Right ventricle myocardium inferior (tissue), 1 donor: ENCODE results near the gene EXOC4. TPM values are rescaled to one million over a fixed set of nuclear protein-coding genes. Genes with fewer than 3 reads are reported as not detected.
"Not testable (repeated sequence)": the region's sequence is repeated elsewhere in the genome, so short reads cannot be mapped to it uniquely, and the experiment has no call there.

Experiments
- ATAC-seq: fragments of 200-7000 bp; cut with Tn5 transposase; one replicate; pipeline ENCODE4 v1.9.1; 2020; ENCODE audit warnings: mild to moderate bottlenecking, moderate library complexity
- DNase-seq: peaks from one replicate; pipeline ENCODE4 v3.0.0; 2021; ENCODE audit errors: missing footprints
- intact Hi-C: fragments of 100-400 bp; cut with DNase I; formaldehyde crosslinking; loops from one replicate; pipeline ENCODE4 v1.11.0; 2022
- total RNA-seq: library from RNA; stranded (reverse); fragmentation: NEBNext Ultra II Directional; extraction: Animal tissue kit (Norgen Biotek cat#: 25700); gene quantifications from one replicate; pipeline ENCODE4 v1.2.1, GENCODE V29; 2021
- donor health status: DM: no; HTN: yes; CAD: no; lungs with severe emphysema.

EXOC4 gene
- total RNA-seq, 1 donor from 2014 or later = 36.8 TPM

DNA sequence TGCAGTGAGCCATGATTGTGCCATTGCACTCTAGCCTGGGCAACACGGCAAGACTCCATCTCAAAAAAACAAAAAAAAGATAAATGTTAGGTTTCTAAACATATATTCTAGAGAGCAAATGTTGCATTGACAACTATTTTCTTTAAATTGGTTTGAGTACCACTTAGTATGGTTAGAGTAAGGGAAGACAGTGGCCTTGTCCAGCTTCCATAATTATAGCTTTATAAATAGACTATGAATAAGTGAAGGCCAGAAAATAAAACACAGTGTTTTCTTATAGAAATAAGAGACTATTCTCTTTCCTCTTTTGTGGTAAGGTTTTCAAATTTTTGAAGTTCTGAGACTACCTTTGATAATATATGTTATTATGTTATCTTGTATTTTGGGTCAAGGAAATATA is 50.5 kb downstream of the EXOC4 start:
- ATAC-seq (no peak), DNase-seq (no peak)
- intact Hi-C loops = no loop called here

DNA sequence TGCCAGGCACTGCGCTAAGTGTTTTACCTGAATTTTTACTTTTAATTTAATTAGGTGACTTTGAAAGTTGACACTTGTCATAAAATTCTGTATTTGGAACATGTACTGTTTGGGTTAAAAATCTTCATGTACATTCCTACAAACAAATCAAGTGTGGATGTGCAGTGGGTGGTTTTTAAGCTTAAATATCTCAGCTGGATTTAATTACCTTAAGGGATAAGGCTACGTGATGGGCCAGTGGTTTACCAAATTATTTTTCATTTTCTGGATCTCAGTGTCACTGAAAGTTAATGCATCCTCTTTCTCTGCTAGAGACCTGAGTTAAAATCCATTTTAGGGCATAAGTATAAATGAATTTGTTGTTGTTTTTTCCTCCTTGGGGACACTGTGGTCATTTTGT is 51.1 kb downstream of the EXOC4 start:
- intact Hi-C loops = no loop called here
- DNase-seq = no peak
- no peak for ATAC-seq

DNA sequence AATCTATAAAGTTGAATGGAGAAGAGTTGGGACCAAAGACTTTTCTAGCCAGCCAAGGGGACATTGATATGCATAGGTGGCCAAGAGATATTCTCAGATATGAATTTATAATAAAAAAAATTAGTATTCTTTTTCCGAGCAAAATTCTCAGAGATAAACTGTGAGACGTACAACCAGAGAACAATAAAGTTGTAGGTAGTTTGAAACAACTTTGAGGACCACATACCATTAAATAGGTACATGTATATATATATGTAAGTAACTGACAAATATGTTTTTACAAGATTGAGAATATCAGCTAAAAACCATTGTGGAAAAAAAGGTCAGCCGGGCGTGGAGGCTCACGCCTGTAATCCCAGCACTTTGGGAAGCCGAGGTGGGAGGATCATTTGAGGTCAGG is 56.5 kb downstream of the EXOC4 start:
- intact Hi-C loops = no loop called here

DNA sequence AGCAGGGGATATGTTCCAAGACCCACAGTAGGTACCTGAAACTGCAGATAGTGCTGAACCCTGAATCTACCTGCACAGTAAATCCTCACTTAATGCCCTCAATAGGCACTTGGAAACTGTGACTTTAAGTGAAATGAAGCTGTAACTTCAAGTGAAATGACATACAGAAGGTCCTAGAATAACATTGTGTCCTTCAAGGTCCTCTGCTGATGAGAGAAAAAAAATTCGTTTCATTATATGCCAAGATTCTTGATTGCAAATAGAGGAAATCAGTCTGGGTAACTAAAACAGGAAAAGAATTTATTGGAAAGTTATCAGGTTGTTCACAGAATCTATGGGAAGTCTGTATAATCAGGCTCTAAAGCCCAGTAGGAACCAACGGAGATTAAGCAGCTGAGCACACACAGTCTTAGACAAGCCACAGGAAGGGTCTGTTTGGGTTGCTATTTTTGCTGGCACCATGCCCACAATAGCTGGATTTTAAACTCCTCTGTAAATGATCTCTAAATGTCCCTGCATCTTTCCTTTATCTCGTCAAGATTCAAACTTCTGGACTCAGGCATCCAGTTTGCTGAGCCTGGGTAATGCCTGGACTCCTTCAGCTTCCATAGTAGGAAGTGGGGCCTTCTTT is 57.5 kb downstream of the EXOC4 start:
- intact Hi-C loops = no loop called here
- ATAC-seq = no peak
- no peak for DNase-seq

More for the DNA sequence above, 56.5 kb downstream of the EXOC4 start:
- DNase-seq = no peak
- ATAC-seq = no peak

DNA sequence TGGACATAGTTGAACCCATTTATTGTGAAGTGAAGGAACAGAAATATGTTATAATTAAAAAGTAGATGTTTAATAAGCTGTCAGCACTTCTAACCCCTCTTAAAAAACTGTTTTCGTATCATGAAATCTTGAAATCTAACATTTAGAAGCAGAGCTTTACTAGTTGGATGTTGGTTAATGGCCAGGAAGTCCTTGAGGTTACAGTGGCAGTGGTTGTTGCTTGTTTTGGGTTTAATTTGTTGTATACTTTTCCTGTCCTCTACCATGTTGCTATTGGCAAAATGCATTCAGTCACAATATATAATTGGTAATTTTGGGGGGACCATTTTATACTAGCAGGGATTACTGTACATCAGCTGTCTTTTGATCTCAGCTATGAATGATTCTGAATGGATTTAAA is 60.7 kb downstream of the EXOC4 start:
- intact Hi-C loops = no loop called here
- DNase-seq (no peak), ATAC-seq (no peak)

DNA sequence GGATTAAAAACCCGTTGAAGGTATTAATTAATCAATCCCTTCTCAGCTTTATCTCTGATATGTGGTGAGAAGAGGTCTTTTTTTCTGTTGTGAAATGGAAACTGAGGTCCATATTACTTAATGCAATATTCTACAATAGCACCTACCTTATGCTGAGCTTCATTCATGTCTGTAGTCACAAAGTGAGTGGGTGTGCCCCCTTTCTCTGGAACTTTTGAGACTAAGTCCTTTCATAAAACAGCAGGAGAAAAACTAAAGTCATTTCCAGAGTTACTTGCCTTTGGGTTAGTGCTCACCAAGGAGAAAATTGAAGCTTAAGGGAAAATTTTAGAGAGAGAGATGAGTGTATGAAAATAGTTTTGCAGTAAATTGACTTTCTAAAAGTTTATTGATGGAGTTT is 61.2 kb downstream of the EXOC4 start:
- DNase-seq (no peak), ATAC-seq (no peak)
- intact Hi-C loops = no loop called here

DNA sequence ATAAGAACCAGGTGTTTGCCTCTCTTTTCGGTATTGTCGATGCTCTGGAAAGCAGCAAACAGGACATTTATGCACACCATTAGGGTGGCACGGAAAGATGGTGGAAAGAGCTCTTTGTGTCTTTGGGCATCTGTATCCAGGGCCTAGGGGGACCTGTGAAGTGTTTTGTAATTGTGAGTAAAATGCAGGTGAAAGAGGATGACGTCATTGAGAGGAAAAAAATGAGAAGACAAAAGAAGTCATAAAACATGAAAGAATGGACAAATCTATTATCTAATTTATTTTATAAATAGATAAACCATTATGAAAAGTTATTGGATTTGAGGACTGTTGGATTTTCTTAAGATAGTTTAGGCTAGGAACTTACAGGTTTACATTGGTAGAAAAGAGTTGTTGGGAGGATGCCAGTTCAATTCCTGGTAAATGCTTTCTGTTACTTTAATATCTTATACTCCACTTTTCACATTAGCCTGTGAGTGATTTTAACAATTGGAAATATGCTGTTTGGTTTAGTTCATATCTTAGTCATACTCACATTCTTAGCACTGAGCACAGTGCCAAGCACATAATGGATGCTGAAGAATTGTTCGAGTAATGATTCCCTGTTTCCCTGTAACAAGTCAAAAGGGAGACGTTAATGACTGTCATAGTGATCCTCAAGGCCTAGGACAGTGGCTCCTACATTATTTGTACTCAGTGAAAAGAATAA is 62.6 kb downstream of the EXOC4 start:
- DNase-seq (no peak), ATAC-seq (no peak)
- intact Hi-C loops = no loop called here

DNA sequence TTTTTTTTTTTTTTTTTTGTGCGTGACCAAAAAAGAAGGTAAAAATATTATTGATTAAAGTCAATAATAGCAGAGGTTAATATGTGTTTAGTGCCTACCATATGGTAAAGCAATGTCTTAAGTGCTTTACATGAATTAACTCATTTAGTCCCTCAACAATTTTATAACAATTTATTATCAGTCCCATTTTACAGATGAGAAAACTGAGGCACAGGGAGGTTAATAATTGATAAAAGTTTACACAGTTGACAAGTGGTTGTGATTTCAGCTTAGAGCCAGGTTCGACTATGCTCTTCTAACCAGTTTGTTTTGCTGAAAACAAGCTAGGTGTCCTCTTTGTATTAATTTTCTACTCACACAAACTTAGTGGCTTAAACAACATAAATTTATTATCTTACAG is 67.0 kb downstream of the EXOC4 start:
- DNase-seq (no peak), ATAC-seq (no peak)

DNA sequence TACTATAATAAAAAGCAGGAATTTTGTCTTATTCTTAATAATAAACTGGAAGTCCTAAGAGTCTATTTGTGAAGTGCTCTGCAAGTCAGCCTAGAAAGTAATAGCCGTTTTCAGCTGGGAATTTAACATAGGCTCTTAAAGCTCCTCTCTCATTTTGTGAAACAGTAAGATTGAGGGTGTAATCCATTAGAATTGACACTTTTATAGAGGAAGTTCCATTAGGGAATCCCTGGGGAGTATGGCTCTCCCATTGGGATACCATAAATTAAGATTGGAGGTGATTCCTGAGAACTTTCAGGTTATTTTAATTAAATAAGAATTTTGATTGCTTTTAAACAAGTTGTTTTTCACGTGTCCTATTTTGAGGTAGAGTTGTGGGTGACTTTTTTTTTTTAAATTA is 68.0 kb downstream of the EXOC4 start:
- DNase-seq (no peak), ATAC-seq (no peak)
- intact Hi-C loops = no loop called here

More for the DNA sequence above, 67.0 kb downstream of the EXOC4 start:
- intact Hi-C loops = no loop called here

DNA sequence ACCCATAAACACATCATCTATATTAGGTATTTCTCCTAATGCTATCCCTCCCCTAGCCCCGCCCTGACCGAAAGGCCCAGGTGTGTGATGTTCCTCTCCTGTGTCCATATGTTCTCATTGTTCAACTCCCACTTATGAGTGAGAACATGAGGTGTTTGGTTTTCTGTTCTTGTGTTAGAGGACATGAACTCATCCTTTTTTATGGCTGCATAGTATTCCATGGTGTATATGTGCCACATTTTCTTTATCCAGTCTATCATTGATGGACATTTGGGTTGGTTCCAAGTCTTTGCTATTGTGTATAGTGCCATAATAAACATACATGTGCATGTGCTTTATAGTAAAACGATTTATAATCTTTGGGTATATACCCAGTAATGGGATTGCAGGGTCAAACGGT is 68.5 kb downstream of the EXOC4 start:
- ATAC-seq, intact Hi-C loops, DNase-seq: not testable (repeated sequence)

DNA sequence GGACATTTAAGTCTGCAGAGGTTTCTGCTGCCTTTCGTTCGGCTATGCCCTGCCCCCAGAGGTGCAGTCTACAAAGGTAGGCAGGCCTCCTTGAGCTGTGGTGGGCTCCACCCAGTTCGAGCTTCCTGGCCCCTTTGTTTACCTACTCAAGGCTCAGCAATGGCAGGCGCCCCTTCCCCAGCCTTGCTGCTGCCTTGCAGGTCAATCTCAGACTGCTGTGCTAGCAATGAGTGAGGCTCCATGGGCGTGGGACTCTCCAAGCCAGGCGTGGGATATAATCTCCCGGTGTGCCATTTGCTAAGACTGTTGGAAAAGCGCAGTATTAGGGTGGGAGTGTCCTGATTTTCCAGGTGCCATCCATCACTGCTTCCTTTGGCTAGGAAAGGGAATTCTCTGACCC is 73.9 kb downstream of the EXOC4 start:
- ATAC-seq, DNase-seq, intact Hi-C loops: not testable (repeated sequence)

DNA sequence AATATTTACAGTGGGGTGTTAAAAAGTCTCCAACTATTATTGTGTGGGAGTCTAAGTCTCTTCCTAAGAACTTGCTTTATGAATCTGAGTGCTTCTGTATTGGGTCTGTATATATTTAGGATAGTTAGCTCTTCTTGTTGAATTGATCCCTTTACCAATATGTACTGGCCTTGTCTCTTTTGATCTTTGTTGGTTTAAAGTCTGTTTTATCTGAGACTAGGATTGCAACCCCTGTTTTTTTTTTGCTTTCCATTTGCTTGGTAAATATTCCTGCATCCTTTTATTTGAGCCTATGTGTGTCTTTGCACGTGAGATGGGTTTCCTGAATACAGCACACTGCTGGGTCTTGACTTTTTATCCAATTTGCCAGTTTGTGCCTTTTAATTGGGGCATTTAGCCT is 75.1 kb downstream of the EXOC4 start:
- ATAC-seq, intact Hi-C loops: not testable (repeated sequence)

DNA sequence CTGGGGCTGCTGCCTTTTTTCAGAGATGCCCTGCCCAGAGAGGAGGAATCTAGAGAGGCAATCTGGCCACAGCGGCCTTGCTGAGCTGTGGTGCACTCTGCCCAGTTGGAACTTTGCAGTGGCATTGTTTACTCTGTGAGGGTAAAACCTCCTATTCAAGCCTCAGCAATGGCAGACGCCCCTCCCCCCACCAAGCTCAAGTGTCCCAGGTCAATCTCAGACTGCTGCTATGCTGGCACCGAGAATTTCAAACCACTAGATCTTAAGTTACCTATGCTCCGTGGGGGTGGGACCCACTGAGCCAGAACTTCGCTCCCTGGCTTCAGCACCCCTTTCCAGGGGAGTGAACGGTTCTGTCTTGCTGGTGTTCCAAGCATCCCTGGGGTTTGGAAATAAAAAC is 77.2 kb downstream of the EXOC4 start:
- no peak for ATAC-seq
- intact Hi-C loops = no loop called here

More for the DNA sequence above, 75.1 kb downstream of the EXOC4 start:
- DNase-seq = not testable (repeated sequence)

DNA sequence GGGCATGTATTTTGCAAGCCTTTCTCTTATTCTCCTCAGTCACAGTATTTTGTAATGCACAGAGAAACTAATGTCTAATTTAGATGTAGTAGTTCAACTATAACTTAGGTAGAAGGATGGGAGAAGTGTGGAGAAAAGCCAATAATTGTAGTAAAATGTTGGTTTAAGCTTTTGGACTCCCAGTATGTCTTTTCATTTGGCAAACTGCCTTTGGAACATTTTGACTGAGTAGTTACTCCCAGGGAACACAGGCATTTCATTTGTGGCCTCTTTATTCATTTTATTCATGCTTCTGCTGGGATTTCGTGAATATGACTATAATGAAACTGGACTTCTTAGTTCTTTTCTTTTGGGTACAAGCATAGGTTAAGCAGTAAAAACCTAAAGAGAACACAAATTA is 79.0 kb downstream of the EXOC4 start:
- intact Hi-C loops = no loop called here
- no peak for DNase-seq
- ATAC-seq = no peak

More for the DNA sequence above, 77.2 kb downstream of the EXOC4 start:
- no peak for DNase-seq

DNA sequence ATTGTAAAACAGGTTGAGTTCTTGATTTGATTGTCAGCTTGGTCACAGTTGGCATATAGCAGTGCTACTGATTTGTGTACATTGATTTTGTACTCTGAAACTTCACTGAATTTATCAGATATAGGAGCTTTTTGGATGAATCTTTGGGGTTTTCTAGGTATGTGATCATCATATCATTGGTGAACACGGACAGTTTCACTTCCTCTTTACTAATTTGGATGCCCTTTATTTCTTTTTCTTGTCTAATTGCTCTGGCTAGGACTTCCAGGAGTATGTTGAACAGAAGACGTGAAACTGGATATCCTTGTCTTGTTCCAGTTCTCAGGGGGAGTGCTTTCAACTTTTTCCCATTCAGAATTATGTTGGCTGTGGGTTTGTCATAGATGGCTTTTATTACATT is 86.9 kb downstream of the EXOC4 start:
- intact Hi-C loops = no loop called here
- ATAC-seq = no peak

DNA sequence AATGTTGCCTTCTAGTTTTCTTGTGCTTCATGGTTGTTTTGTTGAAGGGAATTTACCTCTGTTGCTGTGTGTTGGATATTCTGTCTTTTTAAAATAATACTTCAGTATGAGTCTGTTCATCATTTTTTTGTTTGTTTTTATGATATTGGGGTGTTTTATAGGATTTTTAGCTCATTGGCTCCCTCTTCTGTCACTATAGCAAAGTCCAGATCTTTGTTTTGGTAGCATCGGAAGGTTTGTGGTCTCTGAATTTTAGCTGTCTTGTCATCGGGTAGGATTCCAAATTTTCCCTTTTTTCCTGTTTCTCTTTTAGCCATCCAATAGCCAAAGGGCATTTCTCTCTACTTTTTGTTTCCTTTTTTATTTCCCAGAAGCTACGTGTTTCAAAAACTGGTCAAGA is 91.4 kb downstream of the EXOC4 start:
- intact Hi-C loops = no loop called here
- DNase-seq (no peak), ATAC-seq (no peak)

More for the DNA sequence above, 86.9 kb downstream of the EXOC4 start:
- no peak for DNase-seq

DNA sequence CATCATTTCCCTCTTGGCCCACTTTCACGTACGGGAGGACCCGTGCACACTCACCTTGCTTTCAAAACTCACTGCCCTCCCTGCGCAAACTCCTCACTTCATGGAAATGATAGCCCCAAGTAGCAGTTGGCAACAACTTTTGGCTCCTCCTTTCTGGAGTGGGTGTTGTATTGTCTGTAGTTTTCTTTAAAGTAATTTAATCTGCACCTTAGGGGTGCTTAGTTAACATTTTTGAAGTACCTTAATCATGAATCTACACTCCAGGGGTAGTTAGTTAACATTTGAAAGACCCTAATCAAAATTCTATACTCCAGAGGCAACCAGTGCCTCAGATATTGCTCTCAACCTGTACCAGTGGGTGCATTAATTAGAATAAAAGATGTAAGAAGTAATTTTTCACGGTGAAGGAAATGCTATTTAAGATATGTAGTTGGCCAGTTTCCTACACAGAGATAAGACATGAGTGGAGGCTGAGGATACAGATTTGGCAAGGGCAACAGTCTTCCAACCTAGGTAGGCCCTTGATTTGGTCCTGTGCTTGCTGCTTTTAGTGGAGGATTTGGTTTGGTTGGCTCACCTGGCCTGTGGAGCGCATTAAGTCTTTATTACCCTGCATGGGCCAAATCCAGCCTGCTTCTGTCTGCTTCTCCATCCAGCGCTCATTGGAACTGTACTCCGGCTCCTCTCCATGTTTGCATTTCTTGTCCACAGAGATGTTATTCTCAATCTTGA is 93.0 kb downstream of the EXOC4 start:
- DNase-seq = no peak
- no peak for ATAC-seq
- intact Hi-C loops = no loop called here

DNA sequence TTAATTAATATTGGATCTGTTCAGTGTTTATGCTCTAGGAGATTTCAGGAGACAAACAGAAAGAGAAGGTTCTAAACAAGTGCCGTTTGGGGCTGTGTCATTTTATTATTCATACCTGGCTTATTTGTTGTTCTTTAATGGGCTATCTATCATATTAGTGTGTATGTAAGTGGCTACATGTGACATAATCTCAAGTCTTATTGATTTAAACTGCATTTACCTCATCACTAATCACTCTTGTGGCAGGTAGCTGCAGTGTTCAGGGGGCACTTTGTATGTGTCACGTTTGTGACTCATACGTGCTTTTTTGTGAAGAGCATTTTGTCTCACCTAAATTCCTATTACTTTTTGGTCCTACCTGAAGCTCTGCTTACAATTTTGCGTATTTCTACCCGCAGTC is 95.4 kb downstream of the EXOC4 start:
- ATAC-seq = no peak
- DNase-seq = no peak
- intact Hi-C loops = no loop called here

DNA sequence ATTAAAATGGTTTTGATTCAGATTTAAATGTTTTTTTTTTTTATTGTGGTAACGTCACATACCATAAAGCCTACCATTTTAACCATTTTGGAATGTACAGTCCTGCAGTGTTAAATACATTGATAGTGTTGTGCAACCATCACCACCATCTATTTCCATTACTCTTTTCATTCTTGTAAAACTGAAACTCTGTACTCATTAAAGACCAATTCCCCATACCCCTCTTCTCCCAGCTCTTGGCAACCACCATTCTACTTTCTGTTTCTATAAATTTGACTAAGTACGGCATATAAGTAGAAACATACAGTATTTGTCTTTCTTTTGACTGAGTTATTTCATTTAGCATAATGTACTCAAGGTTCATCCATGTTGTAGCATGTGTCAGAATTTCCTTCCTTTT is 96.2 kb downstream of the EXOC4 start:
- intact Hi-C loops = no loop called here
- ATAC-seq = no peak
- DNase-seq = no peak

DNA sequence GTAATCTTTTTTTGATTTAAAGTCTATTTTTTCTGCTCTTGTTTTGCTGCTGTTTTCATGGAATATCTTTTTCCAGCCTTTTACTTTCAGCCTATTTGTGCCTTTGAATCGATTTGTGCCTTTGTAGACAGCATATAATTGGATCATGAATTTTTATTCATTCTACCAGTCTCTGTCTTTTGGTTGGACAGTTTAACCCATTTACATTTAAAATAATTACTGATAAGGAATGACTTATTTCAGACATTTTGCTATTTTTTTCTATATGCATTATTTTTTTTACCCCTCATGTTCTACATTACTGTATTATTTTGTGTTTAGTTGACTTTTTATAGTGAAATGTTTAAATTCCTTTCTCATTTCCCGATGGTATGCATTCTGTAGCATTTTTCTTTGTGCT is 99.6 kb downstream of the EXOC4 start:
- ATAC-seq = no peak
- no peak for DNase-seq
- intact Hi-C loops = no loop called here
